GM12865 (cell line): ENCODE results near the gene IRF3.
"Not testable (repeated sequence)": the region's sequence is repeated elsewhere in the genome, so short reads cannot be mapped to it uniquely, and the experiment has no call there.

Source experiments
- DNase-seq: peaks from one replicate; pipeline ENCODE4 v3.0.0; 2010; ENCODE audit warnings: low read depth
- H3K4me3 ChIP-seq: 2 replicates; pipeline ENCODE4 v1.5.1; 2011; ENCODE audit warnings: mild to moderate bottlenecking, low read depth, low read length, control low read depth
- CTCF ChIP-seq: IDR thresholded peaks from 2 replicates; pipeline ENCODE4 v1.5.1; 2011; ENCODE audit warnings: low read length, control low read depth, low read depth, inconsistent platforms; ENCODE audit not compliant: insufficient read depth; ENCODE audit errors: missing control alignments

The IRF3 gene

GRCh38 chr19:49631610-49632192 is 34.0 kb downstream of the IRF3 start:
- DNase-seq = no peak
- TF ChIP-seq CTCF = no peak
- H3K4me3 ChIP-seq = no peak overlapping the region

GRCh38 chr19:49631014-49631588 is 34.6 kb downstream of the IRF3 start:
- no peak for TF ChIP-seq CTCF
- no peak for DNase-seq
- no peak overlapping the region for H3K4me3 ChIP-seq

- H3K4me3 ChIP-seq = no peak overlapping the region
- DNase-seq = no peak
- TF ChIP-seq CTCF = no peak
Measured at GRCh38 chr19:49629659-49630058, 36.0 kb downstream of the IRF3 start.

- TF ChIP-seq CTCF = no peak
- DNase-seq = no peak
- H3K4me3 ChIP-seq = no peak overlapping the region
Measured at GRCh38 chr19:49626226-49626625, 39.4 kb downstream of the IRF3 start.

GRCh38 chr19:49624967-49625910 is 40.4 kb downstream of the IRF3 start:
- no peak for TF ChIP-seq CTCF
- H3K4me3 ChIP-seq = no peak overlapping the region
- no peak for DNase-seq

- not testable (repeated sequence) for H3K4me3 ChIP-seq, DNase-seq
Measured at GRCh38 chr19:49617860-49618259, 47.8 kb downstream of the IRF3 start.

- H3K4me3 ChIP-seq = no peak overlapping the region
- no peak for DNase-seq
- TF ChIP-seq CTCF = no peak
Measured at GRCh38 chr19:49616945-49617344, 48.7 kb downstream of the IRF3 start.
